ENCODE measurements around the gene C9.

DNA sequence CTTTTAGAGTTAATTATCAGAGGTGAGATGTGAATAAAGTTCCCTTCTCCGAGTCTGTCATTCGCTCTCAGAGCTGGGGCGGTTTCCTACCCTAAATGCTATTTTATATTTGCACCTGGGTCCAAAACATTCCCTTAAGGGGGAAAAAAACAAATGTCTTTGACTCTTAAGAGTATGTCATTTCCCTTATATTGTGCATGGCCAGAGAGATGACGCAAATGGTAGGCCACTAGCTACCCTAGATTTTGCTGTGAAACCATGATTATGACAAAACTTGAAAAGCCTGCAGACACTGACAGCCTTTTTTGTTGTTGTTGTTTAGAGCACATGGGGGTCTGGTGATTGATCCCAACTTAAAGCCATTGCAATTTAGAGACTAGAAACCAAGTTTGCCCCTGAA, 47.7 kb upstream of the C9 start:
- TF ChIP-seq, protein P1, sequence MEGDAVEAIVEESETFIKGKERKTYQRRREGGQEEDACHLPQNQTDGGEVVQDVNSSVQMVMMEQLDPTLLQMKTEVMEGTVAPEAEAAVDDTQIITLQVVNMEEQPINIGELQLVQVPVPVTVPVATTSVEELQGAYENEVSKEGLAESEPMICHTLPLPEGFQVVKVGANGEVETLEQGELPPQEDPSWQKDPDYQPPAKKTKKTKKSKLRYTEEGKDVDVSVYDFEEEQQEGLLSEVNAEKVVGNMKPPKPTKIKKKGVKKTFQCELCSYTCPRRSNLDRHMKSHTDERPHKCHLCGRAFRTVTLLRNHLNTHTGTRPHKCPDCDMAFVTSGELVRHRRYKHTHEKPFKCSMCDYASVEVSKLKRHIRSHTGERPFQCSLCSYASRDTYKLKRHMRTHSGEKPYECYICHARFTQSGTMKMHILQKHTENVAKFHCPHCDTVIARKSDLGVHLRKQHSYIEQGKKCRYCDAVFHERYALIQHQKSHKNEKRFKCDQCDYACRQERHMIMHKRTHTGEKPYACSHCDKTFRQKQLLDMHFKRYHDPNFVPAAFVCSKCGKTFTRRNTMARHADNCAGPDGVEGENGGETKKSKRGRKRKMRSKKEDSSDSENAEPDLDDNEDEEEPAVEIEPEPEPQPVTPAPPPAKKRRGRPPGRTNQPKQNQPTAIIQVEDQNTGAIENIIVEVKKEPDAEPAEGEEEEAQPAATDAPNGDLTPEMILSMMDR (IDR thresholded peaks at IDR 0.05): no peak
- no peak for TF ChIP-seq POLR2A (IDR thresholded peaks at IDR 0.05)
